CD4-positive, alpha-beta T cell treated with Interleukin-15 for 4 hours (primary cell): ENCODE data around the gene TMEM79.

ENCODE experiments used
- DNase-seq: peaks from one replicate; pipeline ENCODE4 v3.0.0-alpha.2; 2020; ENCODE audit warnings: low spot score

The TMEM79 gene, protein sequence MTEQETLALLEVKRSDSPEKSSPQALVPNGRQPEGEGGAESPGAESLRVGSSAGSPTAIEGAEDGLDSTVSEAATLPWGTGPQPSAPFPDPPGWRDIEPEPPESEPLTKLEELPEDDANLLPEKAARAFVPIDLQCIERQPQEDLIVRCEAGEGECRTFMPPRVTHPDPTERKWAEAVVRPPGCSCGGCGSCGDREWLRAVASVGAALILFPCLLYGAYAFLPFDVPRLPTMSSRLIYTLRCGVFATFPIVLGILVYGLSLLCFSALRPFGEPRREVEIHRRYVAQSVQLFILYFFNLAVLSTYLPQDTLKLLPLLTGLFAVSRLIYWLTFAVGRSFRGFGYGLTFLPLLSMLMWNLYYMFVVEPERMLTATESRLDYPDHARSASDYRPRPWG

DNA sequence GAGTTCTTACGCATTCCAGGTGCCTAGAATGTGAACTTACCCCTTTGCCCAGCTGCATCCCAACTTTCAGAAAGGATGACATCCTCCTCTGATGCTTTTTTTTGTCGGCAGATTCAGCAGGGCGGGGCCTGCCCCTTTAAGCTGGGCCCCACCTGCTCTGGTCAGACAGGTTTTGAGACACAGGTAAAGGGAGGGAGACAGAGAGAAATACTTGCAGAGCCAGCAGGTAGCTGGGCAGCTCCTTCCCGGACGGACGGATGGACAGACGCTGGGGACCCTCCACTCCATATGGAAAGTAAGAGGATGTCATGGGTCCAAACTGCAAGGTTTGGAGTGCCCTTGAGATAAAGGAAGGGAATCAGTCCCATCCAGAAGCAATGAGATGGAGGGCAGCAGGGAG, at the start of gene TMEM79:
Gene TMEM79 (plus strand): TSS at position 214 of the 400 bp plus-strand sequence. CDS start 902 bp downstream, outside the sequence.
- DNase-seq, result no peak

DNA sequence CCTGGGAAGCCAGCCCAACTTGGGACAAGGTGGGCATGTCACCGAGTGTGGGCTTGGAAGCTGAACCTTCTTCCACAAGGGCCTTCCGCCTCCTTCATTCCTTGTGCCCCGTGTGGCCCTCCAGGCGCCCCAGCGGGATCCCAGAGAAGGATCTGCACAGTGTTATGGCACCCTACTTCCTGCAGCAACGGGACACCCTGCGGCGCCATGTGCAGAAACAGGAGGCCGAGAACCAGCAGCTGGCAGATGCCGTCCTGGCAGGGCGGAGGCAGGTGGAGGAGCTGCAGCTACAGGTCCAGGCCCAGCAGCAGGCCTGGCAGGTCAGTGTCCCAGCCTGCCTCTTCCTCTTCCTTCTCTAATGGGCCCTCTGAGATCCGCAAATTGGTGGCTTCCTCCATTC, 48.0 kb upstream of the TMEM79 start:
- DNase-seq, result no peak

DNA sequence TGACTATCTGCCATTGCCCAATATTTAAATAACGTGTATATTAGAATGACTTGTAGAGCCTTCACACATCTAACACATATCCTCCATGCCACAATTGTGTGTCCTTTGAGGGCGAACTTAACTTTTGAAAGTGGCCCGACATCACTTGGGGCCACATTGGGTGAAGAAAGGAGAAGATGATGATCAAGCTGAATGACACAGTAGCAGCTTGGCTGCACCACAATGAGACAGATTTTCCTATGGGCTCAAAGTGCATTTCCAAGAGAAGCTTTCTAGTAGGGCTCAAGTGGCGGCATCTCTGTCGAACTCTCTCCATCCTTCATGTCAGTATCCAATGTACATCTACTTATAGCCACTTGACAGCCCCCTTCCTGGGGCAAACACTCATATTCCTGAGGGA, 45.9 kb upstream of the TMEM79 start:
- DNase-seq, result no peak

DNA sequence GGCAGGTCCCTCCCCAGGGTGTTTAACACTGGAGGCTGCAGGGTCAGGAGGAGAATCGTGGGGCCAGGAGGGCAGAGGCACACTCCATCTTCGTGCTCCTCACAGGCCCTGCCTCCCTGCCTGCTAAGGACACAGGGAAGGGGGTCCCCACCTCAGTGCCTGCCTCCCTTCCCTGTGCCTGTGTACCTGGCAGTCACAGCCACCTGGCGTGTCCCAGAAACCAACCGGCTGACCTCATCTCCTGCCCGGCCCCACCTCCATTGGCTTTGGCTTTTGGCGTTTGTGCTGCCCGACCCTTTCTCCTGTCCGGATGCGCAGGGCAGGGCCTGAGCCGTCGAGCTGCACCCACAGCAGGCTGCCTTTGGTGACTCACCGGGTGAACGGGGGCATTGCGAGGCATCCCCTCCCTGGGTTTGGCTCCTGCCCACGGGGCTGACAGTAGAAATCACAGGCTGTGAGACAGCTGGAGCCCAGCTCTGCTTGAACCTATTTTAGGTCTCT, 42.8 kb upstream of the TMEM79 start:
- DNase-seq, result no peak

DNA sequence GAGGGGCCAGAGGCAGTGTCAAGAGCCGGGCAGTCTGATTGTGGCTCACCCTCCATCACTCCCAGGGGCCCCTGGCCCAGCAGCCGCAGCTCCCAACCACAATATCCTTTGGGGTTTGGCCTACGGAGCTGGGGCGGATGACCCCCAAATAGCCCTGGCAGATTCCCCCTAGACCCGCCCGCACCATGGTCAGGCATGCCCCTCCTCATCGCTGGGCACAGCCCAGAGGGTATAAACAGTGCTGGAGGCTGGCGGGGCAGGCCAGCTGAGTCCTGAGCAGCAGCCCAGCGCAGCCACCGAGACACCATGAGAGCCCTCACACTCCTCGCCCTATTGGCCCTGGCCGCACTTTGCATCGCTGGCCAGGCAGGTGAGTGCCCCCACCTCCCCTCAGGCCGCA, 42.2 kb upstream of the TMEM79 start, which contains the start of gene BGLAP:
Gene BGLAP (plus strand): TSS at position 259 of the 400 bp plus-strand sequence. CDS start 48 bp downstream, at position 307.
- no peak for DNase-seq

DNA sequence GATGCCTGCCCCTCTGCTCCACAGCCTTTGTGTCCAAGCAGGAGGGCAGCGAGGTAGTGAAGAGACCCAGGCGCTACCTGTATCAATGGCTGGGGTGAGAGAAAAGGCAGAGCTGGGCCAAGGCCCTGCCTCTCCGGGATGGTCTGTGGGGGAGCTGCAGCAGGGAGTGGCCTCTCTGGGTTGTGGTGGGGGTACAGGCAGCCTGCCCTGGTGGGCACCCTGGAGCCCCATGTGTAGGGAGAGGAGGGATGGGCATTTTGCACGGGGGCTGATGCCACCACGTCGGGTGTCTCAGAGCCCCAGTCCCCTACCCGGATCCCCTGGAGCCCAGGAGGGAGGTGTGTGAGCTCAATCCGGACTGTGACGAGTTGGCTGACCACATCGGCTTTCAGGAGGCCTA, 41.4 kb upstream of the TMEM79 start:
- no peak for DNase-seq

DNA sequence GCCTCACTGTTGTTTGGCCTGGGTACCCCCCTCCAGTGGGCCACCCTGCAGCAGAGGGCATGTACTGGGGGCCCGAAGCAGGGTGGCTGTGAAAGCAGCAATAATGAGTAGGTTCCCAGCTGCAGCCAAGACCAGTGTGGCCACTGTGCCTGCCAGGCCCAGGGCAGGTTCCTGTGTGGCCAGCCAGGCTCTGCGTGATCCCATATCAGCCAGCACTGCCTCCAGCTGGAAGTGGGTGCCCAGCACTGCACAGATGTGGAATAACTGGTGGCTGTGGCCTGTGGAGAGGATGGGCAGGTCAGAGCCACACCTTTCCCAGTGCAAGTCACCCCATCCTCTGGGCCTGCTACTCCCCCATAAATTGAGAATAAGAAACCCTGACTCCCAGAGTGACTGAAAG, 40.0 kb upstream of the TMEM79 start:
- DNase-seq, result no peak

DNA sequence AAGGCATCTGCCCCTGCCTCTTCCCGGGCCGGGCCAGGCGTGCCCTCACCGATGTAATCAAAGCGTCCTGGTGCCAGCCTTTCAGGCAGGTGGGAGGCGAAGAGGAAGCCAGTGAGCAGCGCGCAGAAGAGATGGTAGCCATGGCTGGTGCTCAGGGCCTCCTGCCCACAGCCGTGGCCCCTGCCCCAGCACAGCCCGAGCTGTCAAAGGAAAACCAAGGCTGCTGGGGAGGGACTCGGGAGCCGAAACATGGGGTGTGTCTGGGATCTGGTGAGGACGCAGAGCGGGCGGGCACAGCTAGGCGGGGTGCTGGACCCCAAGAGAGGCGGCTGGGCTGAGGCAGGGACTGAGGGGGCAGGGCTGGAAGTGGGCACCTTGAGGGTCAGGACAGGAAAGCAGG, 39.4 kb upstream of the TMEM79 start:
- DNase-seq, result no peak

DNA sequence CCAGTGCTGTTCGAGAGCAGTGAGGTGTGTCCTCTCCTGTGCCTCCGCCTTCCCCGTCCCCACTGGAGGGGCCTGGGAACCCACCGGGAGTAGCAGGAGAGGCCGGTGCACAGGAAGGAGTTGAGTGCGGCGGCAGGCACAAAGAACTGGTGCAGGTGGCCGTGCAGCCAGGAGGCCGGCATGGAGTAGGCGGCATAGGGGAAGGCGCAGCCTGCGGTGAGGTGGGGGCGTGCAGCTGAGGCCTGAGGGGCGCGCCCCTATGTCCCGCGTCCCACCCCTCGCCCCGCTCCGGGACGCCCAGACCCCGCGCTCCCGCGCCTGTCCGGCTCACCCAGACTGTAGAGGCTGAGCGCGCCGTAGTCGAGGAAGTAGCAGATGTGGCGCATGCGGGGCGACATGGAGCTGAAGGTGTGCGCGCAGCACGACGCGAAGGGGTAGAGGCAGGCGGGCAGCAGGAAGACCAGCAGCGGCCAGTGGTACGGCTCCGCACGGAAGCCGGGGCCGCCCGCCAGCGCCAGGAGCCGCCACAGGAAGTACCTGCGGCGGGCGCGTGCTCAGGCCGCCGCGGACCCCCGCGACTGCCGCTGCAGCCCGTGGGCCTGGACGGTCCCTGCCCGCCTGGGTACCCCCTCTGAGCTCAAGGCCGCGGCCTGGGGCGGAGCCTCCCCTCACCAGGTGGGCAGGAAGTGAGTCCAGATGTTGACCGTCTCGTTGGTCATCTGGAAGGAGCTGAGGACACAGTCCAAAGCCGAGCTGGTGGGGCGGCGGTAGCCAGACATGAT, 38.5 kb upstream of the TMEM79 start:
- peak; percentile 34 for DNase-seq

DNA sequence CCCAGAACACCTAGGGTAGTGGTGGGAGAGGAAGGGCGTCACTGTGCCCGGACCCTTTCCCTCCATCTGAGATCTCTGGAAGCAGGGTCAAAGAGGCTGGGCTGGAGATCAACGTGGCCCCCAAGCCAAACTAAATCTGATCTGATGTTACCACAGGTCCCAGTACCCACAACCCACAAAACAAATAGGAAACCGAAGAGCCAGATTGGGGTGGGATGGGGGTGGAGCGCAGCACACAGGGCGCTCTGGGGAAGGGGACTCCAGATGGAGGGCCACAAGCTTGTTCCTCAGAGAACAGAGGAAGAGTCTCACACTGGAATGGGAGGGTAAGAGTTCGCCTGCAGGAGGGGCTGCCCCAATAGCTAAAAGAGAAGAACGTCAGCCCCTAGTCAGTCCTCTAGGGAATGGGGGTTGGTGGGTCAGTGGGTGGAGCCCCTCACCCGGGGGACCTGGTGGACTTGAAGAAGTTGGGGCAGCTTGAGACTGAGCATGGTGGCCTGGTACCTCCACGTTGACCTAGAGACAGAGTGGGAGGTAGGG, 37.8 kb upstream of the TMEM79 start:
- no peak for DNase-seq

DNA sequence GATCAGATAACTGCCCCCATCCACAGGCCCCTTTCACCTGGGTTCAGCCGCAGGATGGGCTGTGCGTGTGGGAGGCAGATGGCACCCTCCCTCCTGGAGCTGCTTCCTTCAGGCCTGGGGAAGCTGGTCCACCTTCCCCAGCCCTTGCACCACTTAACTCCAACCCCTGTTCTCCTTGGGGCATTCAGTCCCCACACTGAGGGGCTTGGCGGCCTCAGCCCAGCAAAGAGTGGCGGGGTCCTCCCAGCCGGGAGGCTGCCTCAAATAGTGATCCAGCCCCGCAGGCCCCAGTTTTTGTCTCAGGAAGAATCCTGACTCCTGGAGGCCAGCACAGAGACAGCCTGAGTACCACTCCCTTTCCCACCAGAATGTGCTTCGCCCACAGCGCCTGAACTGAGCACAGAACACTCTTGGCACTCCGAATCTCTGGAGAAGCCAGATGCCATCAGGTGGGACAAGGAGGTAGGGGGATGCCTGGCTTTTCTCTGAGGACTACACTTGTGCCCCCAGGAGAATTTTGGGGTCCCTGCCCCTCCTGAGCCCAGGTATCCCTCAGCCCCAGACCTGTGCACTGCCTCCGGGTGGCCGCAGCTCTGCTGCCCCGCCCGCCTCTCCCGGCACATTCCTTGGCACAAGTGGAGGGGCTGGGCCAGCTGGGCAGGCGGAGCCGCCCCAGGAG, 37.2 kb upstream of the TMEM79 start:
- DNase-seq, result no peak

DNA sequence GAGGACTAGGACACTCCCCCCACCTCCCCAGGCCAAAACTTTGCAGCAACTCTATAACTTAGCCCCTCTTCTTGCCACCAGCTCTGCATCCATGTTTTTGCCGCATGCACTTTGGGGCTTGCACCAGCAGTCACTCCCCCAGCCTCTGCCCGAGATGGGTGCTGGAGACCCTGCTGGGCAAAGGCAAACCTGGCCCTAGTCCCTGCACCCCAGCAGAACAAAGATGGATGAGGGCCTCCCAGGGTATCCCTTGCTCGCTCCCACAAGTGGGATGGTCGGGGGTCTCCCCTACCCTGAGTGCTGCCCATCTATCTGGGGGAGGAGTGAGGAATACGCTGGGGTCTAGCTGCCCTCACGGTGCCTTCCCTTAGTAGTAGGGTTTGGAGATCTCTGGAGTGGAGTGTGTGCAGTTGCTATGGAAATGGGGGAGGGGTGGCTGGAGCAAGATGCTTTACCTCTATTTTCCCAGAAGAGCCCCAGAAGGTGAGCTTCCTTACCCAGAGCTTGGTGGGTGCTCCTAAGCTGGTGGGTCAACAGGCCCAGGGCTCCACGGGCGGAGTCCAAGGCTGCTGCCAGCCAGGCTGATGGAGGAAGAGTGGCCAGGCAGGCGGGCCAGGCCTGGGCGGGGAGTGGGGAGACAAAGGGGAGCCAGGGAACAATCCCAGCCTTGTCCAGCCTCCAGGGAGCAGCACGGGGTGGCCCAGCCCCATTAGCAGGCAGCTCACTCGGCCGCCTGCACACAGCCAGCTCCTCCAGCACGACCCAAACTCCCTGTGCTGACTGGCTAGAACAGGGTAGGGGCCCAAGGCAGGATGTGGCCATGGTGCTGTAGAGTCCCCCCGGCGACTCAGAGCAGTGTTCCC, 36.4 kb upstream of the TMEM79 start, which contains the start of gene PAQR6:
Gene PAQR6 (minus strand): TSS at position 597 of the 863 bp plus-strand sequence. CDS start 1,325 bp downstream, outside the sequence.
- no peak for DNase-seq

DNA sequence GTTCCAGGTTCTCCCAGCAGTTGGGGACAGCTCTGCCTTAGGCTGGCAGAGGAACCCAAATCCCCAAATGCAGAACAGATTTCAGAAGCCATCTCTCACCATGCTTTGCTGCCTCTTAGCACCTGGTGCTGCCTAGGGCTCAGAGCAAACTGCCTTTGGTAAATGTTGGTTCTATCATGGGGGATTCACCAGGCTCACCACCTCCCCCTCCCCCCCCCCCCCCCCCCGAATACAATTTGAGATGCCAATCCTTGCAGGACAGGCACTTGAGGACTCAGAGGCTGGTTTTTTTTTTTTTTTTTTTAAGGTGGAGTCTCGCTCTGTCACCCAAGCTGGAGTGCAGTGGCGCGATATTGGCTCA, 35.8 kb upstream of the TMEM79 start:
- no peak for DNase-seq

DNA sequence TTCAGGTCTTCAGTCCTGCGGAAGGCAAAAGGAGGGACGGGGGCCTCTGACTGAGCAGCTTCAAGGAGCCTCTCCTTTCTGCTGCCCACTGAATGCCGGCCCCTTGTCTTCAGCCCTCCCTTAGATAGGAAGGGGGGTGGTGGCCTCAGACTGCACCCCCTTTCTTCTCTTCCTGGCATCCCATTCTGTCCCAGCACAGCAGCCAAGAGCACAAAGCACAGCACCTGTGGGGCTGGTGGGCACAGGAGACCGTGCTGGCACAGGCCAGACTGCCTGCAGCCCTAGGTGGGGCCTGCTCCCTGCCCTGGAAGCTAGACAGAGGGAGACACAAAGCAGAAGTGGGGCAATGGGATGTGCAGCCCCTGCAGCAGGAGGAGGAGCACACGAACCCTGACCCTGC, 34.5 kb upstream of the TMEM79 start:
- DNase-seq, result no peak

DNA sequence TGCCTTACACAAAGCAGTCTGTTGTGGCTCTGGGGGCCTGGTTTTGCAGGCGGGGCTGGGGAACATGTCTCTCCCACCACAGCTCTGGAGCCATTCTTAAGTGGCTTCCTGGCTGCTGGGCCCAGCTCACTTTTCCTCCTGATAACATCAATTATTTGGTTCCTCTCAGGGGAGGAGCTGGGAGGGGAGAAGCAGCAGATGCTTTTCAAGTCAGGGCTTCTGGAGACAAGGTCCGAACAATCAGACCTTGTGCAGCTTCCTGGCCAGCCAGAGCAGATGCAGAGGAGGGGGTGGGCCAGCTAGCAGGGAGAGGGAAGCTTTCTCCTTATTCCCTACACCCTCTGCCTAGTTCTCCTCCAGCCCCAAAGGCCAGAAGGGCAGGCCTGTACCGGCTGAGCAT, 32.6 kb upstream of the TMEM79 start:
- DNase-seq, result no peak

DNA sequence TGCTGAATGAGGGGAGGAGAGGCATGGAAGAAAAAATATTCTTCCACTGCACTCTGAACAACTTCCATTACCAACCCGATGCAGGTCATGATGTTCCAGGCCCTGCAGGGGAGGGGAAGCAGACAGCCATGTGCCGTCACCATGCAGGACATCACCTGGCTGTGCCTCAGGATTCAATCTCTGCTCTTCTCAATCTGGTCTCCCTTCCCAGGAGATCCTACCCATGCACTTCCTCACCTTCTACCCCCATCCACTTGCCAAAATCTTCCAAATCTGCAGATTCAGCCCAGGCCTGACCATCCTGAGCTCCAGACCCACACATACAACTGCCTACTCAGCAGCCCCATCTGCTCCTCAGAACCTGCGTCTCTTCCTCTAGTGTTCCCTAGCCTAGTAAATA, 30.5 kb upstream of the TMEM79 start:
- DNase-seq, result no peak

DNA sequence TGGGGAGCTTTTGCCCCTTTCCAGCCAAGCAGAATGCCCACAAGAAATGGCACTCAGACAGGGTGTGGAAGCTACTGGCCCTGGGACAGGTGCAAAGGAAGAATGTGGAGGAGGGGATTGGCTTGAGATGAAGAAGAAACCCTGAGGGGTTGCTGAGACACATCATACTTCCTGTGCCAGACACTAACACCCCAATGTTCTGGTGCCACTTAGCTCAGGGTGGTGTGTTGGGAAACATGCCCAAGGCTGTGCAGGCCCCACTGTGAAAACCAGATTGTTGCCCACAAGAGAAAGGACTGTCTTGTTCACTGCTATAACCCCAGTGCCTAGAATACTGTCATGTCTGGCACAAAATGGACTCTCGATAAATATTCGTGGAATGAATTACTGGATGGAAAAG, 26.4 kb upstream of the TMEM79 start:
- DNase-seq, result no peak

DNA sequence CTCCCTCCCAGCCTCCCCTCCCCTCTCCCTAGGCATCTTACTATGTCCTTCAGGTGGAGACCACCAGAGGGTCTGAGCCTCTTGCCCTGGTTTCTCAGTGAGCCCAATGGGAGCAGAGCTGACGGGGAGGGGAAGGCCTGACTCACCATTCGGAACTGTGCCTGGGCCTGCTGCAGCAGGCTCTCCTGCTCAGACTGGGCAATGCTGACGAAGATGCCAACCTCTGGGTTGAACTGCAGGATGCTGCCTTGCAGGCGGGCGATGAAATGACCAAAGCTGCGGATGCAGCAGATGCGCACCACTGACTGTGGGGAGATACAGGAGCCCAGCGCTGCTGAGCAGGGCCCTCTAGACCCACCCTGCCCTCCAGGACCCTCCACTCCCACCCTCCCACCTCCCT, 25.3 kb upstream of the TMEM79 start:
- DNase-seq, result no peak

DNA sequence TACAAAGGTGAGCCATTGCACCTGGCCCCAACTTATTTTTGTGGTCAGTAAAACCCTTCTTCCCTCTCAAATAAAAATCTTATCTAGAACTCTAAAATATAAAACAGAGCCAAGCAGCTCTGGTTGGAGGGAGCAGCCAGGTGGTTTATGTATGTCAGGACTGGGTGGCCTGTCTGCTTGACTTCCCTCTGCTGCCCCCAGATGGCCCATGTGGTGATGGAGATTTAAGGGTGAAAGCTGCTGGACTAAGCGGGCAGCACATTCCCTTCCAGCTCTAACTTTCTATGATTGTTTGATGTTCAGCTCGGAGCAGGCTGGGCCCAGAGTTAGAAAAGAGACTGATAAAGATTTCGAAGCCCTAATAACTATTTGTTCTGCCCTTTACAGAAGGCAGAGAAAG, 24.3 kb upstream of the TMEM79 start:
- DNase-seq, result no peak

DNA sequence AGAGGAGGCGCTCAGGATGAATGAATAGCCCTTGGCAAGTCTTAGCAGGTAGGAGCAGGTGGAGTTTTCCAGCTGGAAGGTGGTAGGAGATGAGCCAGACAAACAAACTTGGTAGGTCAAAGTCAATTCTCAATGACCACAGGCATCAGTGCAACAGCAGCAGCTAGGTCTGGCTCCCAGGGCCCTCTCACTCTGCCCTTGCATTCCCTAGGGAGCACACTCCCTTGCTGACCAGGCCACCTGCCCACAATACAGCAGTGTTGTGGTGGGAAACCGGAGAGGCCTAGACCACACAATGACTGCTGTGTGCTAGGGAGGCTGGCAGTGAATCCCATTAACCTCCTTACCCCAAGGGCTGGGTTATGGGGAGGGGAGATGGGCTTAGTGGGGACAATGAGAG, 23.2 kb upstream of the TMEM79 start:
- no peak for DNase-seq
